Bronchial epithelial cell (primary cell): ENCODE data around the gene RBMX2. TPM values are rescaled to one million over a fixed set of nuclear protein-coding genes. Genes with fewer than 3 reads are reported as not detected.
"Not testable (repeated sequence)": the region's sequence is repeated elsewhere in the genome, so short reads cannot be mapped to it uniquely, and the experiment has no call there.

Source experiments
- DNase-seq: peaks from one replicate; pipeline ENCODE4 v3.0.0-alpha.2; 2010; ENCODE audit warnings: low read depth
- FAIRE-seq: peaks from 2 replicates; lab custom pipeline; 2011; peaks lifted over from hg19 to GRCh38; lab: Jason Lieb, UNC
- H3K27me3 ChIP-seq: 2 replicates; pipeline ENCODE4 v1.5.1; 2011; ENCODE audit warnings: low read length; ENCODE audit not compliant: control insufficient read depth, insufficient read depth
- H3K36me3 ChIP-seq: 2 replicates; pipeline ENCODE4 v1.5.1; 2011; ENCODE audit warnings: low read length; ENCODE audit not compliant: control insufficient read depth, insufficient read depth
- H3K4me3 ChIP-seq: 2 replicates; pipeline ENCODE4 v1.5.1; 2011; ENCODE audit warnings: mild to moderate bottlenecking, low read depth, low read length, control low read depth
- CTCF ChIP-seq: IDR thresholded peaks from 2 replicates; pipeline ENCODE4 v1.5.1; 2011; ENCODE audit warnings: mild to moderate bottlenecking, moderate library complexity, low read length, control low read depth, inconsistent platforms; ENCODE audit not compliant: insufficient read depth, severe bottlenecking
- total RNA-seq: library from RNA; depleted of rRNA; stranded (reverse); fragments of >200 nt; gene quantifications from 2 replicates; pipeline ENCODE4 v1.2.1, GENCODE V29; 2014

RBMX2 gene
- total RNA-seq, 1 donor from 2014 or later: 27.1 TPM

GRCh38 chrX:130416785-130417184 lies 15.0 kb downstream of the RBMX2 start:
- Histone ChIP-seq H3K36me3 (no peaks in the 10 kb centered on the region), H3K4me3 (no peak overlapping the region), H3K27me3 (no peaks in the 10 kb centered on the region)
- FAIRE-seq (no peak), DNase-seq (no peak)
- TF ChIP-seq CTCF: no peak

GRCh38 chrX:130418066-130418465 lies 16.3 kb downstream of the RBMX2 start:
- Histone ChIP-seq H3K36me3 (no peaks in the 10 kb centered on the region), H3K4me3 (no peak overlapping the region), H3K27me3 (no peaks in the 10 kb centered on the region)
- no peak for TF ChIP-seq CTCF
- no peak for FAIRE-seq
- DNase-seq: no peak

DNA sequence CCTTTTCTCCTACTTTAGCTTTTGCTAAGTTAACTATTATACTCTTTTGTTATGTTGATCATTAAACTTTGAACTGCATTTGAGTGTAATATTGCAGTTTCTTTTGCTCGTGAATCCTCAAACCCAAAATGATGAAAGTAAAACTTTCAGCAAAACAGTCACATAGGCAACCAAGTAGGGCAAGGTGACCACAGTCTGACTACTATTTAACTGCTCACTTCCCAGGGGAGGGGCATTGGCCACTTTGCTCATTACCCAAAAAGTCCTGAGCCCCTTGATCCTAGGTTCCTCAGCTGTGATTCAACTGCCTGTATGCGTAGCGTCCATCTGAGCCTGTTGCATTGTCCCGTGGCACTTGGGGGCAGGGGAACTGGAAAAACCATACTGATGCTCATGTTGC lies 17.0 kb downstream of the RBMX2 start:
- no peak for DNase-seq
- no peak for FAIRE-seq
- Histone ChIP-seq H3K4me3 (no peak overlapping the region), H3K36me3 (no peaks in the 10 kb centered on the region), H3K27me3 (no peaks in the 10 kb centered on the region)
- TF ChIP-seq CTCF: no peak

DNA sequence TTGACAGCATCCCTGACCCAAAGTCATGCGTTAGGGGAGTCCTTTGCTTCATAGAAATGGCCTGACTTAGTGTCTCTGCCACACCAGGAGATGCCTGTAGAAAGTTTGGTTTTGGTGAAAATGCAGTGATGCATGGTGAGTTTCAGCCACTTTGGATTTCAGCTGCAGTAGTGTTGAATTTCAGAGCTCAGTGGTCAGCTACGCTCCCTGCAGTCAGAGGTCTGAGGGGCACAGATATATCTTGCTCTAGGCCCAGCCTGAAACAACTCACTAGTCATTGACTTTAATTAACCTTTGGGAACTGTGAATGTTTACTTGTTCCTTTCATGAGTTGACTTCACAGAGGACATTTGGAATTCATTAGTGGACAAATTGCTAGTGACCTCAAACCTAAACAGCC lies 17.5 kb downstream of the RBMX2 start:
- Histone ChIP-seq H3K27me3 (no peaks in the 10 kb centered on the region), H3K4me3 (no peak overlapping the region), H3K36me3 (no peaks in the 10 kb centered on the region)
- TF ChIP-seq CTCF: no peak
- FAIRE-seq (no peak), DNase-seq (no peak)

DNA sequence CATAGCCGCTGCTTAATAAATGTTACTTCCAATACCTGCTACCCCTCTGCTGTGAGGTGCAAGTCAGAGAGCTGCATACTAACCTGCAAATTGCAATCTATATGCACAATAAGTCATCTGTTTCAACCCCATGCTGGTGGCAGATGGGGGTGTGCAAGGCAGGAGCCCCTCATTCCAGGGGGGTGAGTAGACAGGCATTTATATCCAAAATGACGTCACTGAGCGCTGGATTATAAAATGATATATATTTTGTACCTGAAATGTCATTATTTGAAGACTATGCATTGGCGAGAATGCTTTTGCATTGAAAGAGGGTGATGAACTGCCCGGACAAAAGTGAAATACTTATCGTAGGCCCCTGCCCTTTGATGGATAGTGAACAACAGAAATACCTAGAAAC lies 24.7 kb downstream of the RBMX2 start:
- FAIRE-seq (no peak), DNase-seq (no peak)
- TF ChIP-seq CTCF: no peak
- no peaks in the 10 kb centered on the region for H3K36me3 ChIP-seq
- H3K27me3 ChIP-seq: no peaks in the 10 kb centered on the region
- no peak overlapping the region for H3K4me3 ChIP-seq

DNA sequence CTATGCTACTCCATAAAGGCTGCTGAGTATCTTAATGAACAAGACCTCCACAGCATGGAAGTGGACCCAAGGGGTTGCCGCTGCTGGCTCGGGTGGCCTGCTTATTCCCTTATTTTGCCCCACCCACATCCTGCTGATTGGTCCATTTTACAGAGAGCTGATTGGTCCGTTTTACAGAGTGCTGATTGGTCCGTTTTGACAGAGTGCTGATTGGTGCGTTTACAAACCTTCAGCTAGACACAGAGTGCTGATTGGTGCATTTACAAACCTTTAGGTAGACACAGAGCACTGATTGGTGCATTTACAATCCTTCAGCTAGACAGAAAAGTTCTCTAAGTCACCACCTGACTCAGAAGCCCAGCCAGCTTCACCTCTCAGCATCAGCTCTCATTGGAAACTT lies 27.4 kb downstream of the RBMX2 start:
- DNase-seq, H3K36me3 ChIP-seq, H3K4me3 ChIP-seq, H3K27me3 ChIP-seq, FAIRE-seq: not testable (repeated sequence)
